GM23248 (cell line): ENCODE results near the gene RTP4. TPM values are rescaled to one million over a fixed set of nuclear protein-coding genes. Genes with fewer than 3 reads are reported as not detected.

Experiments used
- polyA plus RNA-seq: library from polyadenylated mRNA; unstranded; fragments of >200 nt; fragmentation: Nextera tagmentation; extraction: Ambion mirVana; gene quantifications from 2 replicates; pipeline ENCODE4 v1.2.1, GENCODE V29; 2016
- total RNA-seq: library from RNA; depleted of rRNA; stranded (reverse); fragments of >200 nt; shearing (Covaris generic); gene quantifications from 2 replicates; pipeline ENCODE4 v1.2.3, GENCODE V29; 2014; rRNA removed

RTP4 gene
- total and polyA plus RNA-seq, 2 experiments from 2014 or later: 0.19 to 1.4 TPM

Other genes starting within 250 kb of the RTP4 start
- gene RPL39L, start 228.9 kb upstream of the RTP4 start, total RNA-seq: 10.5 and 12.8 TPM in 2 replicates
- 21.8 and 22.0 TPM in 2 replicates for gene RPL39L, start 228.9 kb upstream of the RTP4 start, polyA plus RNA-seq
- not detected in 2 replicates for gene RTP1, start 170.9 kb upstream of the RTP4 start, total RNA-seq
- gene RTP1, start 170.9 kb upstream of the RTP4 start, polyA plus RNA-seq: not detected in 2 replicates
- 32.1 and 52.3 TPM in 2 replicates for gene MASP1, start 76.6 kb upstream of the RTP4 start, total RNA-seq
- gene MASP1, start 76.6 kb upstream of the RTP4 start, polyA plus RNA-seq: 32.8 and 37.3 TPM in 2 replicates